Ishikawa (cell line): ENCODE results near the gene PRPS1.

Experiments used
- CEBPB ChIP-seq: IDR thresholded peaks from 2 replicates; pipeline ENCODE4 v1.6.1; 2012
- RAD21 ChIP-seq: IDR thresholded peaks from 2 replicates; pipeline ENCODE4 v1.6.1; 2012; ENCODE audit warnings: low read depth

DNA sequence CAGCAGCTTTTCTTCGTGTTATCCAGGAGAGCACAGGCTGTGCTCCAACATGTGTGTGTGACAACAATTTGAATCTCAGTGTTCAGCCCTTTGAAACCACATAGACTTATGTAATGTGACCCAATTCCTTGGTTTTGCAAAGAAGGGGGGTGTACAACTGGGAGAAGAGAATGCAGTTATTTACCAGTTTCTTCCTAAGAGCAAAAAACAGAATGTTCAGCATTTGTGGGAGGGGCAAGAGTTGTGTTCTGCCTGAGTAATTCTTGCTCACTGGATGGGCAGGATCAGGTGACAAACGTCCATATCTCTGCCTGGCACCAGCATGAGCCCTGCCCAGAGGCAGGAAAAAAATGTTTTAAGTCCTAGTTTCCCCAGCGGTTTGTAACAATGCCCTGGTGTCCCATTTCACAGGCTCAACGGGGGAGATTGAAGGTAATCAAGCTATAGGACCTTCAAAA lies 72.0 kb downstream of the PRPS1 start:
- 0 out of 2 replicates have a peak, but pooled peaks have one; percentile 8 for TF ChIP-seq CEBPB
- TF ChIP-seq RAD21, result no peak
